Activated B cell treated with CpG ODN at 0.5 μM for 24 hours (primary cell): ENCODE measurements around the gene TMEM114. TPM values are rescaled to one million over a fixed set of nuclear protein-coding genes. Genes with fewer than 3 reads are reported as not detected.

ENCODE experiments used
- ATAC-seq: fragments of 200-7000 bp; cut with Tn5 transposase; one replicate; pipeline ENCODE4 v1.10.0; 2021; ENCODE audit warnings: low read depth, mild to moderate bottlenecking, moderate library complexity
- CTCF ChIA-PET: fragments of 350-600 bp; sonication (Branson Sonifier 250); formaldehyde crosslinking; loops from one replicate; lab custom pipeline; 2021; ENCODE audit warnings: antibody characterized with exemption; lab: Charles Lee
- POLR2A ChIA-PET: fragments of 350-600 bp; sonication (Branson Sonifier 250); formaldehyde crosslinking; loops from one replicate; lab custom pipeline; 2021; ENCODE audit warnings: antibody characterized with exemption; lab: Charles Lee
- DNase-seq: peaks from one replicate; pipeline ENCODE4 v3.0.0; 2022
- H3K27ac Mint-ChIP-seq: one replicate; pipeline ENCODE4 v1.8.0; 2020; ENCODE audit warnings: mixed read lengths
- H3K27me3 Mint-ChIP-seq: one replicate; pipeline ENCODE4 v1.8.0; 2021; ENCODE audit warnings: mixed read lengths
- H3K36me3 Mint-ChIP-seq: one replicate; pipeline ENCODE4 v1.8.0; 2021; ENCODE audit warnings: low read depth, mixed read lengths
- H3K4me1 Mint-ChIP-seq: one replicate; pipeline ENCODE4 v1.8.0; 2021; ENCODE audit warnings: mixed read lengths
- H3K4me3 Mint-ChIP-seq: one replicate; pipeline ENCODE4 v1.8.0; 2020; ENCODE audit warnings: mild to moderate bottlenecking, mixed read lengths
- H3K9me3 Mint-ChIP-seq: one replicate; pipeline ENCODE4 v1.8.0; 2020; ENCODE audit warnings: mixed read lengths
- intact Hi-C: fragments of 100-400 bp; cut with micrococcal nuclease; formaldehyde crosslinking; loops from one replicate; pipeline ENCODE4 v1.15.1; 2024
- total RNA-seq: library from RNA; stranded (reverse); gene quantifications from 2 replicates; pipeline ENCODE4 v1.2.3, GENCODE V29; 2022
- TF ChIP-seq, protein P1 (sequence below): fragments of 200-600 bp; IDR thresholded peaks from one replicate; pipeline ENCODE4 v1.8.0; 2022; ENCODE audit warnings: antibody characterized with exemption, mild to moderate bottlenecking

Gene TMEM114
- total RNA-seq, 1 donor from 2014 or later: not detected

DNA sequence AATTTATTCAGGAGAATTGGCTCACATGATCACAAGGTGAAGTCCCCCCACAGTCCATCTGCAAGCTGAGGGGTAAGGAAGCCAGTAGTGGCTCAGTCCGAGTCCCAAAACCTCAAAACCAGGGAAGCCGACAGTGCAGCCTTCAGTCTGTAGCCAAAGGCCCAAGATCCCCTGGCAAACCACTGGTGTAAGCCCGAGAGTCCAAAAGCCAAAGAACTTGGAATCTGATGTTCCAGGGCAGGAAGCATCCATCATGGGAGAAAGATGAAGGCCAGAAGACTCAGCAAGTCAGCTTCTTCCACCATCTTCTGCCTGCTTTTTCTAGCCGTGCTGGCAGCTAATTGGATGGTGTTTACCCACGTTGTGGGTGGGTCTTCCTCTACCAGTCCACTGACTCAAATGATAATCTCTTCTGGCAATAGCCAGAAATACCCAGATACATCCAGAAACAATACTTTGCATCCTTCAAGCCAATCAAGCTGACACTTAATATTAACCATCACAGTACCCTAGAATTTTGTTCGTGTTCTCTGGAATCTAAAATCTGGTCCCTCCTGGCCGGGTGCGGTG lies 40.4 kb downstream of the TMEM114 start:
- Mint-ChIP-seq H3K9me3 (peaks cover 3% of the 10 kb centered on the region), H3K27ac (no peak overlapping the region), H3K27me3 (peaks cover 36% of the 10 kb centered on the region), H3K4me1 (no peaks in the 10 kb centered on the region), H3K4me3 (no peak overlapping the region), H3K36me3 (no peaks in the 10 kb centered on the region)
- ATAC-seq (no peak), DNase-seq (no peak)
- TF ChIP-seq, protein P1, sequence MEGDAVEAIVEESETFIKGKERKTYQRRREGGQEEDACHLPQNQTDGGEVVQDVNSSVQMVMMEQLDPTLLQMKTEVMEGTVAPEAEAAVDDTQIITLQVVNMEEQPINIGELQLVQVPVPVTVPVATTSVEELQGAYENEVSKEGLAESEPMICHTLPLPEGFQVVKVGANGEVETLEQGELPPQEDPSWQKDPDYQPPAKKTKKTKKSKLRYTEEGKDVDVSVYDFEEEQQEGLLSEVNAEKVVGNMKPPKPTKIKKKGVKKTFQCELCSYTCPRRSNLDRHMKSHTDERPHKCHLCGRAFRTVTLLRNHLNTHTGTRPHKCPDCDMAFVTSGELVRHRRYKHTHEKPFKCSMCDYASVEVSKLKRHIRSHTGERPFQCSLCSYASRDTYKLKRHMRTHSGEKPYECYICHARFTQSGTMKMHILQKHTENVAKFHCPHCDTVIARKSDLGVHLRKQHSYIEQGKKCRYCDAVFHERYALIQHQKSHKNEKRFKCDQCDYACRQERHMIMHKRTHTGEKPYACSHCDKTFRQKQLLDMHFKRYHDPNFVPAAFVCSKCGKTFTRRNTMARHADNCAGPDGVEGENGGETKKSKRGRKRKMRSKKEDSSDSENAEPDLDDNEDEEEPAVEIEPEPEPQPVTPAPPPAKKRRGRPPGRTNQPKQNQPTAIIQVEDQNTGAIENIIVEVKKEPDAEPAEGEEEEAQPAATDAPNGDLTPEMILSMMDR: no peak
- intact Hi-C loops: no loop called here
- ChIA-PET CTCF (no interaction called here), POLR2A (no interaction called here)

DNA sequence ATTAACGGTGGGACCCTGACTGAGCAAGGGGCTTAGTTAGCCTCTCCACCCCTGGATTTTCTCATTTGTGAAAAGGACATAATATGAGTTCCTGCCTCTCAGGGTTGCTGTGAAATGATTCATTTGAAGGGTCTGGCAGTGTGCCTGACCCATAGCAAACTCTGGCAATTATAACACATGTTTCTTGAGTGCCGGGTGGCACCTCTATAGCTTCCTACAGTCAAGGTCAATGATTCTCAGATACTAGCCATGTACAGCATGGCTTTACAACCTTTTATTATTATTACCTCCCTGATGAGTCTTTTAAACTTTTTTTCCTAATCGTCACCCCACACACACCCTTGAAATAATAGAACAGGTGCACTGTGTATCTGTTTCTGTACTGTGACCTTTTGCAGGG lies 42.1 kb downstream of the TMEM114 start:
- no peaks in the 10 kb centered on the region for H3K4me1 Mint-ChIP-seq
- H3K36me3 Mint-ChIP-seq: no peaks in the 10 kb centered on the region
- TF ChIP-seq, protein P1: no peak
- ATAC-seq (no peak), DNase-seq (no peak)
- intact Hi-C loops: no loop called here
- no peak overlapping the region for H3K4me3 Mint-ChIP-seq
- CTCF ChIA-PET: no interaction called here
- POLR2A ChIA-PET: interaction anchor here (0.6 kb wide), 1 partner anchor 28 kb away, joined by 6 read pairs; no protein-coding TSS in a partner anchor
- H3K27me3 Mint-ChIP-seq: peaks cover 38% of the 10 kb centered on the region
- H3K9me3 Mint-ChIP-seq: peaks cover 3% of the 10 kb centered on the region
- no peak overlapping the region for H3K27ac Mint-ChIP-seq

DNA sequence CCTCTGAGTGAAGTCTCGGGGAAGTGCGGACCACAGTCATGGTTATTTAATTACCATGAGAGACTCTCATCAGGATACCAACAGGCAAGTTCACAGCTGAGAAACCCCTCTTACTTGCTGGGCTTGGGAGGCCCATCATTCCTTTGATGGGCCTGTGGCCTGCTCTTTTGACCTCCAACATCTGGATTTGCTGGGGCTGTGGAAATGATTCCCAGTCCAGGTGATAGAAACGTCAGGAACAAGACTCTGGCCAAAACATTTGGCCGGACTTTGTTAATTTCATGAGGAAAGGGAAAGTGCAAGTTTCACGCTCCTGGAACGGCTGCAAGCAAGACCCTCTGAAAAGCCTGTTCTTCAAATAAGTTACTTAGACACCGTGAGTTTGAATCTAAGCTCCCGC lies 42.5 kb downstream of the TMEM114 start:
- Mint-ChIP-seq H3K9me3 (peaks cover 3% of the 10 kb centered on the region), H3K36me3 (no peaks in the 10 kb centered on the region), H3K27me3 (peaks cover 38% of the 10 kb centered on the region), H3K27ac (no peak overlapping the region), H3K4me1 (no peaks in the 10 kb centered on the region), H3K4me3 (no peak overlapping the region)
- intact Hi-C loops: no loop called here
- POLR2A ChIA-PET: interaction anchor here (0.6 kb wide), 1 partner anchor 27 kb away, joined by 6 read pairs; no protein-coding TSS in a partner anchor
- ATAC-seq (no peak), DNase-seq (no peak)
- CTCF ChIA-PET: no interaction called here
- TF ChIP-seq, protein P1: no peak

DNA sequence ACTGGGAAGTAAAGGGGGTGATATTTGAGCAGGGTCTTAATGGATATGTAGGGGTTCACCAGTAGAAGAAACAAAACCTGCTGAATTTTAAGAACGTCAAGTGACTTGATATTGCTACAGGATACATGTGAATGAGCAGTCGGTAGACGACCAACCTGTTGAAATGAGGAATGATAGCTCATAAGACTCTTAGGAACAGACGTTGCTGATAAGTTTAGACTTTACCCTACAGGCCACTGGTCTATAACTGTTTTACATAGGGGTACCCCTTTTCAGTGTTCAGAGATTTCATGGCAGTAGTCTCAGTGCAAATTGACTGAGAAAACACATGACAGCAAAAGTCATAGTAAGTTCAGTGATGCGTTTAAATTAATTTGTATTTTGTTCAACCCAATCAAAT lies 45.9 kb downstream of the TMEM114 start:
- Mint-ChIP-seq H3K9me3 (no peaks in the 10 kb centered on the region), H3K36me3 (no peaks in the 10 kb centered on the region), H3K4me1 (no peaks in the 10 kb centered on the region), H3K27me3 (peaks cover 26% of the 10 kb centered on the region), H3K27ac (no peak overlapping the region), H3K4me3 (no peak overlapping the region)
- ChIA-PET POLR2A (no interaction called here), CTCF (no interaction called here)
- ATAC-seq: no peak
- intact Hi-C loops: no loop called here
- TF ChIP-seq, protein P1: no peak
- DNase-seq: no peak

DNA sequence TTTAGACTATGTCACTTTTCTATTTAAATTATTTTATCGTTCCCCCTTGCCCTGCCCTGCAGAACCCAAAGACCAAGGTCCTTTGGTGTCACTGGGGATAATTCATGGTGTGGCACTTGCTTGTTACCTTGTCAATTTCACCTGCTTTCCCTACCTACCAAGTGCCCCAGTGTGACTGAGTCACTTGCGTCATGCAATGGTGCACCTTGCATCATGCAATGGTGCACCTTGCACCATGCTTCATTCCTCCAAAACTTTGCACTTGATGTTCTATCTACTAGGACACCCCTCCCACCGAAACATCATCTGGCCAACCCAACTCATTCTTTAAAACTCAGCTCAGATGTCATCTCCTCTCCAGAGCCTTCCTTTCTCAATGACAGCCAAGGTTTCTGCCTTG lies 47.1 kb downstream of the TMEM114 start:
- H3K27ac Mint-ChIP-seq: no peak overlapping the region
- POLR2A ChIA-PET: no interaction called here
- no peak for ATAC-seq

More for the DNA sequence above, 47.1 kb downstream of the TMEM114 start:
- intact Hi-C loops: no loop called here
- no peaks in the 10 kb centered on the region for H3K36me3 Mint-ChIP-seq
- no peaks in the 10 kb centered on the region for H3K4me1 Mint-ChIP-seq
- peaks cover 18% of the 10 kb centered on the region for H3K27me3 Mint-ChIP-seq
- DNase-seq: no peak
- no peaks in the 10 kb centered on the region for H3K9me3 Mint-ChIP-seq
- CTCF ChIA-PET: no interaction called here
- TF ChIP-seq, protein P1: no peak
- no peak overlapping the region for H3K4me3 Mint-ChIP-seq
